Keratinocyte (primary cell): Measurements from ENCODE around the gene ABLIM2. TPM values are rescaled to one million over a fixed set of nuclear protein-coding genes. Genes with fewer than 3 reads are reported as not detected.

ENCODE experiments used
- DNase-seq: peaks from one replicate; pipeline ENCODE4 v3.0.0-alpha.2; 2011; ENCODE audit warnings: low read depth, missing footprints, low spot score
- FAIRE-seq: peaks from 2 replicates; lab custom pipeline; 2011; peaks lifted over from hg19 to GRCh38; lab: Jason Lieb, UNC
- H2AFZ ChIP-seq: 2 replicates; pipeline ENCODE4 v1.6.0; 2012; ENCODE audit warnings: low read length, control low read depth, inconsistent platforms; ENCODE audit not compliant: control insufficient read depth
- H3K27ac ChIP-seq: 2 replicates; pipeline ENCODE4 v1.5.1; 2011; ENCODE audit warnings: low read length; ENCODE audit not compliant: control insufficient read depth, insufficient read depth
- H3K27me3 ChIP-seq: 3 replicates; pipeline ENCODE4 v1.6.0; 2011; ENCODE audit warnings: low read length; ENCODE audit not compliant: control insufficient read depth, insufficient read depth; ENCODE audit errors: extremely low read depth
- H3K36me3 ChIP-seq, 2 experiments: 2 replicates in 1 of 2; 3 replicates in 1 of 2; pipeline ENCODE4 v1.5.1; 2011; ENCODE audit warnings: low read length in 2 of 2, mild to moderate bottlenecking in 1 of 2; ENCODE audit not compliant: control insufficient read depth in 2 of 2, insufficient read depth in 2 of 2; ENCODE audit errors: extremely low read depth in 1 of 2
- H3K4me1 ChIP-seq: 3 replicates; pipeline ENCODE4 v1.5.1; 2011; ENCODE audit warnings: low read length; ENCODE audit not compliant: control insufficient read depth, insufficient read depth; ENCODE audit errors: extremely low read depth
- H3K4me2 ChIP-seq: 3 replicates; pipeline ENCODE4 v1.6.0; 2011; ENCODE audit warnings: low read depth, low read length; ENCODE audit not compliant: control insufficient read depth, insufficient read depth; ENCODE audit errors: extremely low read depth
- H3K4me3 ChIP-seq, 3 experiments: fragments of 200-600 bp in 1 of 3; sonication (generic) in 1 of 3; 2 replicates in 2 of 3; 3 replicates in 1 of 3; pipeline ENCODE4 v1.5.1; 2011 to 2016; ENCODE audit warnings: low read length in 3 of 3, mild to moderate bottlenecking in 3 of 3, control low read depth in 2 of 3, inconsistent platforms in 1 of 3, low read depth in 1 of 3, mixed read lengths in 1 of 3, mixed run types in 1 of 3, moderate library complexity in 1 of 3; ENCODE audit not compliant: control insufficient read depth in 2 of 3, insufficient read depth in 2 of 3; ENCODE audit errors: extremely low read depth in 1 of 3
- H3K79me2 ChIP-seq: 2 replicates; pipeline ENCODE4 v1.6.0; 2012; ENCODE audit warnings: low read length; ENCODE audit not compliant: control insufficient read depth, insufficient read depth
- H3K9ac ChIP-seq: 3 replicates; pipeline ENCODE4 v1.6.0; 2011; ENCODE audit warnings: low read length; ENCODE audit not compliant: control insufficient read depth, insufficient read depth; ENCODE audit errors: extremely low read depth
- H3K9me1 ChIP-seq: 3 replicates; pipeline ENCODE4 v1.6.0; 2011; ENCODE audit warnings: low read length; ENCODE audit not compliant: control insufficient read depth, insufficient read depth; ENCODE audit errors: extremely low read depth
- H3K9me3 ChIP-seq: 2 replicates; pipeline ENCODE4 v1.5.1; 2012; ENCODE audit warnings: low read depth, low read length; ENCODE audit not compliant: control insufficient read depth
- H4K20me1 ChIP-seq: 3 replicates; pipeline ENCODE4 v1.6.0; 2011; ENCODE audit warnings: low read length; ENCODE audit not compliant: control insufficient read depth, insufficient read depth; ENCODE audit errors: extremely low read depth
- EZH2 ChIP-seq: IDR thresholded peaks from one replicate; pipeline ENCODE4 v1.6.1; 2012; ENCODE audit warnings: inconsistent platforms, mild to moderate bottlenecking, low read length, moderate library complexity
- dilution Hi-C: fragments of 300-500 bp; cut with MboI; formaldehyde crosslinking; loops from one replicate; pipeline ENCODE4 v1.7.0; 2020; ENCODE audit warnings: low sequenced_read_pairs; ENCODE audit not compliant: extremely low pct_ligation_motif_present
- polyA plus RNA-seq, 5 experiments: library from polyadenylated mRNA; depleted of rRNA in 3 of 5; stranded (reverse) in 3 of 5; stranded (forward) in 1 of 5; unstranded in 1 of 5; fragments of >200 nt; gene quantifications; 1 replicate in 1 of 5; 2 replicates in 3 of 5; 3 replicates in 1 of 5; pipeline versions ENCODE4 v1.2.1 to v1.2.3, GENCODE V29; 2011 to 2012; ENCODE audit warnings: missing spikeins in 2 of 5, low read depth in 1 of 5, low replicate concordance in 1 of 5
- TF ChIP-seq, protein P1 (sequence below), 3 experiments: IDR thresholded peaks in 1 of 3; conservative IDR thresholded peaks in 1 of 3; optimal IDR thresholded peaks in 1 of 3; 2 replicates in 2 of 3; 3 replicates in 1 of 3; pipeline versions ENCODE3 to v1.5.1; 2011; ENCODE audit warnings: low read length in 3 of 3, mild to moderate bottlenecking in 3 of 3, moderate library complexity in 2 of 3, control low read depth in 1 of 3, inconsistent platforms in 1 of 3; ENCODE audit not compliant: insufficient read depth in 2 of 3; ENCODE audit errors: extremely low read depth in 1 of 3

The ABLIM2 gene
- polyA plus RNA-seq, 1 donor (not counting 4 experiments of a cell fraction or from before 2014, with no cell fraction given), result 0.94 TPM

DNA sequence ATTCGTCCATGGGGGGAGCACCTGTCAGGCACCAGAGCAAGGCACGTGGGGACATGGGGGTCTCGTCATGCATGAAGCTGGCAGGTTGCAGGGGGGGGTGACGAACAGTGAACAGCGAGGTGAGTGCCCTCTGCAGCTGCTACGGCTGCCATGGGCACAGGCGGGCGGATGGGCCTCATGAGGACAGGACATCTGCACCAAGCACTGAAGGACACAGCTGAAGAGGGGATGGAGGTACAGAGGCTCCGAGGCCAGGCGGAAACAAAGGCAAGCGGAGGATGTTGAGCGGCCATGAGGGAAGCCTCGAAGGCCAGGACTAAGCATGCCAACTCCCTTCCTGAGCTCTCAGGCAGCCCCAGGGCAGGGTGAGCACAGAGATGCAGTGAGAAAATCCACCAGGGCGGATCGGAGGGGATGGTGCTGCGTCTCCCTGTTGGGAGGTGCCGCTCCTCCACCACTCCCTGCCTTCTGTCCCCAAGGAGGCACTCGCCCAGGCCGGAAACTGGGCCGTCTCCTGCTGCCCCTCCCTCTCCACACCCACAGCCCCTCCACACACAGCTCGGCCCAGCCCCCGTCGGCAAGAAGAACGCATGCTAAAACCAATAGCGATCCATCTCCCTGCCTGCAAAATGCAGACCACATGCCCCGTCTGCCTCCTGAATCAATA, 24.6 kb downstream of the ABLIM2 start:
- Histone ChIP-seq H3K4me3 (no peak overlapping the region), H3K4me1 (no peaks in the 10 kb centered on the region), H3K79me2 (no peaks in the 10 kb centered on the region), H3K36me3 (no peaks in the 10 kb centered on the region), H2AFZ (no peak overlapping the region), H3K4me2 (no peak overlapping the region), H3K9me3 (no peaks in the 10 kb centered on the region), H3K9ac (no peak overlapping the region), H3K27ac (no peak overlapping the region), H3K9me1 (no peaks in the 10 kb centered on the region), H3K27me3 (peaks cover 7% of the 10 kb centered on the region), H4K20me1 (no peaks in the 10 kb centered on the region)
- TF ChIP-seq, protein P1, sequence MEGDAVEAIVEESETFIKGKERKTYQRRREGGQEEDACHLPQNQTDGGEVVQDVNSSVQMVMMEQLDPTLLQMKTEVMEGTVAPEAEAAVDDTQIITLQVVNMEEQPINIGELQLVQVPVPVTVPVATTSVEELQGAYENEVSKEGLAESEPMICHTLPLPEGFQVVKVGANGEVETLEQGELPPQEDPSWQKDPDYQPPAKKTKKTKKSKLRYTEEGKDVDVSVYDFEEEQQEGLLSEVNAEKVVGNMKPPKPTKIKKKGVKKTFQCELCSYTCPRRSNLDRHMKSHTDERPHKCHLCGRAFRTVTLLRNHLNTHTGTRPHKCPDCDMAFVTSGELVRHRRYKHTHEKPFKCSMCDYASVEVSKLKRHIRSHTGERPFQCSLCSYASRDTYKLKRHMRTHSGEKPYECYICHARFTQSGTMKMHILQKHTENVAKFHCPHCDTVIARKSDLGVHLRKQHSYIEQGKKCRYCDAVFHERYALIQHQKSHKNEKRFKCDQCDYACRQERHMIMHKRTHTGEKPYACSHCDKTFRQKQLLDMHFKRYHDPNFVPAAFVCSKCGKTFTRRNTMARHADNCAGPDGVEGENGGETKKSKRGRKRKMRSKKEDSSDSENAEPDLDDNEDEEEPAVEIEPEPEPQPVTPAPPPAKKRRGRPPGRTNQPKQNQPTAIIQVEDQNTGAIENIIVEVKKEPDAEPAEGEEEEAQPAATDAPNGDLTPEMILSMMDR (optimal IDR thresholded peaks at IDR 0.05 in 1 of 3, IDR thresholded peaks at IDR 0.05 in 1 of 3, conservative IDR thresholded peaks at IDR 0.05 in 1 of 3; ENCODE audit: extremely low read depth in 1 of 3, insufficient read depth in 2 of 3, low read length in 3 of 3), result no peak
- no peak for TF ChIP-seq EZH2
- DNase-seq (no peak), FAIRE-seq (no peak)
- dilution Hi-C loops, result no loop called here

- Histone ChIP-seq H3K4me1 (no peaks in the 10 kb centered on the region), H4K20me1 (no peaks in the 10 kb centered on the region), H3K4me3 (no peak overlapping the region), H2AFZ (no peak overlapping the region), H3K79me2 (no peaks in the 10 kb centered on the region), H3K9me1 (no peaks in the 10 kb centered on the region), H3K9ac (no peak overlapping the region), H3K27ac (no peak overlapping the region), H3K27me3 (peaks cover 8% of the 10 kb centered on the region), H3K36me3 (no peaks in the 10 kb centered on the region), H3K9me3 (no peaks in the 10 kb centered on the region), H3K4me2 (no peak overlapping the region)
- DNase-seq (no peak), FAIRE-seq (no peak)
- TF ChIP-seq EZH2, result no peak
- TF ChIP-seq, protein P1 (optimal IDR thresholded peaks at IDR 0.05 in 1 of 3, IDR thresholded peaks at IDR 0.05 in 1 of 3, conservative IDR thresholded peaks at IDR 0.05 in 1 of 3; ENCODE audit: extremely low read depth in 1 of 3, insufficient read depth in 2 of 3, low read length in 3 of 3), result no peak
- dilution Hi-C loops, result no loop called here
These were observed 25.5 kb downstream of the ABLIM2 start for GRCh38 chr4:8132947-8133705.
